HCT116 (cell line): Measurements from ENCODE around the gene FSTL4. TPM values are rescaled to one million over a fixed set of nuclear protein-coding genes. Genes with fewer than 3 reads are reported as not detected.

ENCODE experiments used
- ATAC-seq: fragments of 200-7000 bp; cut with Tn5 transposase; 2 replicates; pipeline ENCODE4 v1.9.1; 2020; ENCODE audit warnings: mild to moderate bottlenecking, moderate library complexity
- BruUV-seq: library from RNA; stranded (reverse); fragments of 400-500 nt; replicated peaks from 2 replicates; lab custom pipeline; 2021; lab: Mats Ljungman, UMichigan
- CTCF ChIA-PET: fragments of 300-600 bp; sonication (Branson Sonifier 250); formaldehyde crosslinking; loops from one replicate; lab custom pipeline; 2021; ENCODE audit warnings: antibody characterized with exemption; lab: Charles Lee
- POLR2A ChIA-PET: fragments of 300-600, 350-600 bp; sonication (Branson Sonifier 250); formaldehyde crosslinking; loops from one replicate; lab custom pipeline; 2021; ENCODE audit warnings: antibody characterized with exemption; lab: Charles Lee
- RAD21 ChIA-PET, 2 experiments: fragments of 300-600 bp; sonication (Branson Sonifier 250); formaldehyde crosslinking; loops; one replicate each; lab custom pipeline; 2023; ENCODE audit warnings: low total read pairs in 2 of 2; ENCODE audit not compliant: uncharacterized antibody in 2 of 2, unreplicated experiment in 2 of 2, low non-redundant PET in 1 of 2; lab: Charles Lee
- DNase-seq: peaks from one replicate; pipeline ENCODE4 v3.0.0-alpha.2; 2010; ENCODE audit warnings: low read depth, low spot score
- H2AFZ ChIP-seq: fragments of 200-600 bp; shearing (Covaris generic), sonication (generic); 2 replicates; pipeline ENCODE4 v1.6.1; 2017; ENCODE audit warnings: low read depth, mixed run types, mixed read lengths, antibody characterized with exemption, low read length; ENCODE audit not compliant: poor library complexity, severe bottlenecking
- H3K27ac ChIP-seq: 2 replicates; pipeline ENCODE4 v1.5.1; 2012; ENCODE audit warnings: low read depth, low read length
- H3K27me3 ChIP-seq: fragments of 200-600 bp; sonication (generic); 2 replicates; pipeline ENCODE4 v1.6.1; 2016; ENCODE audit warnings: mixed run types, low read length, mixed read lengths; ENCODE audit not compliant: insufficient read depth
- H3K36me3 ChIP-seq, 2 experiments: fragments of 200-500 bp in 1 of 2; fragments of 200-600 bp in 1 of 2; sonication (Bioruptor generic) in 1 of 2; sonication (generic) in 1 of 2; 2 replicates each; pipeline versions ENCODE4 v1.5.1 to v1.6.1; 2014 to 2016; ENCODE audit warnings: low read length in 2 of 2, inconsistent platforms in 1 of 2, mixed read lengths in 1 of 2, mixed run types in 1 of 2; ENCODE audit not compliant: insufficient read depth in 2 of 2, control insufficient read depth in 1 of 2
- H3K4me1 ChIP-seq, 2 experiments: fragments of 200-600 bp in 1 of 2; sonication (generic) in 1 of 2; 2 replicates each; pipeline versions ENCODE4 v1.5.1 to v1.6.1; 2012 to 2017; ENCODE audit warnings: low read length in 2 of 2, inconsistent platforms in 1 of 2, mild to moderate bottlenecking in 1 of 2, mixed read lengths in 1 of 2, mixed run types in 1 of 2, moderate library complexity in 1 of 2; ENCODE audit not compliant: insufficient read depth in 2 of 2, control insufficient read depth in 1 of 2
- H3K4me2 ChIP-seq: fragments of 200-600 bp; sonication (generic); 2 replicates; pipeline ENCODE4 v1.6.1; 2017; ENCODE audit warnings: mixed run types, low read length, mixed read lengths
- H3K4me3 ChIP-seq, 2 experiments: fragments of 200-600 bp in 1 of 2; sonication (generic) in 1 of 2; replicated peaks in 1 of 2; 2 replicates each; pipeline ENCODE4 v1.5.1; 2011 to 2016; ENCODE audit warnings: low read length in 2 of 2, control low read depth in 1 of 2, low read depth in 1 of 2, mild to moderate bottlenecking in 1 of 2, mixed read lengths in 1 of 2, mixed run types in 1 of 2
- H3K79me2 ChIP-seq: fragments of 200-600 bp; sonication (generic); 2 replicates; pipeline ENCODE4 v1.6.1; 2017; ENCODE audit warnings: mild to moderate bottlenecking, mixed run types, low read length, moderate library complexity, mixed read lengths; ENCODE audit not compliant: insufficient read depth
- H3K9ac ChIP-seq: fragments of 200-600 bp; sonication (generic); 2 replicates; pipeline ENCODE4 v1.6.1; 2016; ENCODE audit warnings: low read length, mixed read lengths
- H3K9me2 ChIP-seq: fragments of 200-600 bp; sonication (generic), shearing (Covaris generic); 2 replicates; pipeline ENCODE4 v1.6.1; 2017; ENCODE audit warnings: mixed run types, mild to moderate bottlenecking, moderate library complexity; ENCODE audit not compliant: insufficient read depth
- H3K9me3 ChIP-seq, 2 experiments: fragments of 200-500 bp in 1 of 2; fragments of 200-600 bp in 1 of 2; sonication (Bioruptor generic) in 1 of 2; sonication (generic) in 1 of 2; 2 replicates each; pipeline ENCODE4 v1.6.1; 2014 to 2017; ENCODE audit warnings: low read length in 2 of 2, mixed read lengths in 2 of 2, inconsistent platforms in 1 of 2, low read depth in 1 of 2, mild to moderate bottlenecking in 1 of 2, mixed run types in 1 of 2, moderate library complexity in 1 of 2; ENCODE audit not compliant: control insufficient read depth in 1 of 2, insufficient read depth in 1 of 2
- H4K20me1 ChIP-seq: fragments of 200-600 bp; sonication (generic), shearing (Covaris generic); 2 replicates; pipeline ENCODE4 v1.6.1; 2017; ENCODE audit warnings: mixed run types, mild to moderate bottlenecking, moderate library complexity; ENCODE audit not compliant: insufficient read depth
- CBX3 ChIP-seq: IDR thresholded peaks from 2 replicates; pipeline ENCODE4 v1.6.1; 2012; ENCODE audit warnings: low read depth
- CEBPB ChIP-seq: IDR thresholded peaks from 2 replicates; pipeline ENCODE4 v1.6.1; 2012; ENCODE audit warnings: low read depth
- CTCF ChIP-seq, 3 experiments: fragments of 200-600 bp in 1 of 3; sonication (generic) in 1 of 3; IDR thresholded peaks in 2 of 3; conservative IDR thresholded peaks in 1 of 3; 2 replicates each; pipeline ENCODE4 v1.5.1; 2012 to 2017; ENCODE audit warnings: low read depth in 2 of 3, low read length in 2 of 3, antibody characterized with exemption in 1 of 3, borderline replicate concordance in 1 of 3, control low read depth in 1 of 3, mild to moderate bottlenecking in 1 of 3, mixed read lengths in 1 of 3, mixed run types in 1 of 3, moderate library complexity in 1 of 3; ENCODE audit not compliant: insufficient read depth in 1 of 3
- ELF1 ChIP-seq: IDR thresholded peaks from 2 replicates; pipeline ENCODE4 v1.6.1; 2012; ENCODE audit warnings: low read depth, borderline replicate concordance
- EZH2 ChIP-seq: fragments of 200-600 bp; sonication (generic); IDR thresholded peaks from 2 replicates; pipeline ENCODE4 v1.6.1; 2017; ENCODE audit warnings: antibody characterized with exemption, mixed run types
- EZH2phosphoT487 ChIP-seq: fragments of 200-600 bp; IDR thresholded peaks from 2 replicates; pipeline ENCODE4 v1.6.1; 2018; ENCODE audit warnings: antibody characterized with exemption, borderline replicate concordance
- JUND ChIP-seq: IDR thresholded peaks from 2 replicates; pipeline ENCODE4 v1.6.1; 2012
- MAX ChIP-seq: IDR thresholded peaks from 2 replicates; pipeline ENCODE4 v1.6.1; 2012
- POLR2A ChIP-seq: IDR thresholded peaks from 2 replicates; pipeline ENCODE4 v1.7.0; 2011; ENCODE audit warnings: borderline replicate concordance; ENCODE audit not compliant: insufficient read depth, insufficient read length; ENCODE audit errors: extremely low read depth
- POLR2AphosphoS5 ChIP-seq: IDR thresholded peaks from 2 replicates; pipeline ENCODE4 v1.6.1; 2011; ENCODE audit warnings: mild to moderate bottlenecking, low read depth, low read length, moderate library complexity
- REST ChIP-seq: IDR thresholded peaks from 2 replicates; pipeline ENCODE4 v1.6.1; 2012; ENCODE audit warnings: low read depth
- SIN3A ChIP-seq: IDR thresholded peaks from 2 replicates; pipeline ENCODE4 v1.6.1; 2012; ENCODE audit warnings: low read depth
- SP1 ChIP-seq: IDR thresholded peaks from 2 replicates; pipeline ENCODE4 v1.6.1; 2012; ENCODE audit warnings: low read depth
- YY1 ChIP-seq: IDR thresholded peaks from 2 replicates; pipeline ENCODE4 v1.6.1; 2011; ENCODE audit warnings: low read length, low read depth, moderate library complexity, mild to moderate bottlenecking; ENCODE audit not compliant: insufficient replicate concordance; ENCODE audit errors: extremely low read depth
- ZNF274 ChIP-seq: fragments of 200-500 bp; sonication (Bioruptor generic); IDR thresholded peaks from 2 replicates; pipeline ENCODE4 v1.6.1; 2014; ENCODE audit warnings: mild to moderate bottlenecking, low read depth, low read length, inconsistent platforms
- intact Hi-C: fragments of 100-400 bp; cut with micrococcal nuclease; formaldehyde crosslinking; loops from 2 replicates; pipeline ENCODE4 v1.10.0; 2022
- total RNA-seq: library from RNA; stranded (reverse); gene quantifications from one replicate; pipeline ENCODE4 v1.2.1, GENCODE V29; 2021; ENCODE audit not compliant: unreplicated experiment
- TF ChIP-seq, protein P1 (sequence below): IDR thresholded peaks from 2 replicates; pipeline ENCODE4 v1.6.1; 2012

The FSTL4 gene
- total RNA-seq, 1 experiment from 2014 or later = 0.37 TPM

GRCh38 chr5:133396814-133397213 lies 215.5 kb downstream of the FSTL4 start:
- no peak for ATAC-seq
- ChIA-PET RAD21 (no interaction called here), POLR2A (no interaction called here)
- Histone ChIP-seq H3K9ac (no peak overlapping the region), H3K9me2 (no peaks in the 10 kb centered on the region), H2AFZ (no peak overlapping the region)
- intact Hi-C loops = no loop called here
- no peak for TF ChIP-seq JUND
- no peak for TF ChIP-seq POLR2A
- TF ChIP-seq EZH2 = no peak
- no peak for TF ChIP-seq SP1
- no peak for TF ChIP-seq ELF1
- no peak for TF ChIP-seq EZH2phosphoT487
- no peak for TF ChIP-seq CBX3
- no peak for TF ChIP-seq CTCF (IDR thresholded peaks at IDR 0.05 in 2 of 3, conservative IDR thresholded peaks at IDR 0.05 in 1 of 3; ENCODE audit: borderline replicate concordance in 1 of 3, insufficient read depth in 1 of 3, low read depth in 2 of 3, low read length in 2 of 3)
- TF ChIP-seq REST = no peak
- no peak for TF ChIP-seq POLR2AphosphoS5
- no peak for TF ChIP-seq MAX
- TF ChIP-seq ZNF274 = no peak
- no peak for TF ChIP-seq CEBPB
- no peak for TF ChIP-seq YY1
- no peak for TF ChIP-seq SIN3A
- TF ChIP-seq, protein P1, sequence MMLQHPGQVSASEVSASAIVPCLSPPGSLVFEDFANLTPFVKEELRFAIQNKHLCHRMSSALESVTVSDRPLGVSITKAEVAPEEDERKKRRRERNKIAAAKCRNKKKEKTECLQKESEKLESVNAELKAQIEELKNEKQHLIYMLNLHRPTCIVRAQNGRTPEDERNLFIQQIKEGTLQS = no peak
- TF ChIP-seq, all 23 proteins: peak for 0
- H3K9me3 ChIP-seq = no peaks in the 10 kb centered on the region
- H3K36me3 ChIP-seq = no peaks in the 10 kb centered on the region
- no peaks in the 10 kb centered on the region for H3K27me3 ChIP-seq
- no peak overlapping the region for H3K4me3 ChIP-seq
- no TSS peak for BruUV-seq
- H3K4me1 ChIP-seq = peaks cover 8 to 11% of the 10 kb centered on the region in 2 experiments
- H3K27ac ChIP-seq = no peak overlapping the region
- no peaks in the 10 kb centered on the region for H3K79me2 ChIP-seq
- no peak overlapping the region for H3K4me2 ChIP-seq
- H4K20me1 ChIP-seq = no peaks in the 10 kb centered on the region
- CTCF ChIA-PET = interaction anchor here (1.2 kb wide), 1 partner anchor 27 kb away, joined by 3 read pairs; no protein-coding TSS in a partner anchor
- no peak for DNase-seq
